GM19025 (cell line): ENCODE data around the gene SLC4A7.
"Not testable (repeated sequence)": the region's sequence is repeated elsewhere in the genome, so short reads cannot be mapped to it uniquely, and the experiment has no call there.

Source experiments
- ATAC-seq: cut with Tn5 transposase; IDR thresholded peaks from one replicate; pipeline ENCODE4 v1.9.1; 2021; ENCODE audit warnings: mild to moderate bottlenecking, low read depth, moderate library complexity; ENCODE audit not compliant: unreplicated experiment

SLC4A7 gene

DNA sequence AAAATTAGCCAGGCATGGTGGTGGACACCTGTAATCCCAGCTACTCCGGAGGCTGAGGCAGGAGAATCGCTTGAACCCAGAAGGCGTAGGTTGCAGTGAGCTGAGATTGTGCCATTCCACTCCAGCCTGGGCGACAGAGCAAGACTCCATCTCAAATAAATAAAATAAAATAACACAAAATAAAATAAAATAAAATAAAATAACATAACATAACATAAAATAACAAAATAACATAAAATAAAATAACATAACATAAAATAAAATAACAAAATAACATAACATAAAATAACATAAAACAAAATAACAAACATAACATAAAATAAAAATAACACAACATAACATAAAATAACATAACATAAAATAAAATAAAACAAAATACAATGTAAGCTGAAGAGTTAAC is 45.8 kb downstream of the SLC4A7 start:
- not testable (repeated sequence) for ATAC-seq

DNA sequence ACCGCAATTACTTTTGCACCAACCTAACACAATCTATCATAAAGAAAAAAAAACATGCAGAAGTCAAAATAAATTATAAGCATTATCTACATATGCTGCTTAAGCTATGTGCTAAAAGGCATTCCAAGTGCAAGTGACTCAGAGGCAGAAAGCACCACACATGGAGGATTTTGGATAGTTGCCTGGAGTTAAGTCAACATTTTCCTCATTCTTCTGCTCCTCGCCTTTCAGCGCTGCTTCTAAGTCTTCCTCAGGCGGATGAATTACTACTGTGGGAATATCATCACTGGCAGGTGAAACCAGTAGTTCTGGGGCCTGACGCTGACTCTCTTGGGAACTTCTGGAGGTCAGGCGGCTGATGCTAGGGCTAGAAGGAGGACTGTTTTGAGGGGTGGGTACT is 53.1 kb downstream of the SLC4A7 start:
- no peak for ATAC-seq

GRCh38 chr3:27429909-27430308 is 54.3 kb downstream of the SLC4A7 start:
- ATAC-seq, result no peak

DNA sequence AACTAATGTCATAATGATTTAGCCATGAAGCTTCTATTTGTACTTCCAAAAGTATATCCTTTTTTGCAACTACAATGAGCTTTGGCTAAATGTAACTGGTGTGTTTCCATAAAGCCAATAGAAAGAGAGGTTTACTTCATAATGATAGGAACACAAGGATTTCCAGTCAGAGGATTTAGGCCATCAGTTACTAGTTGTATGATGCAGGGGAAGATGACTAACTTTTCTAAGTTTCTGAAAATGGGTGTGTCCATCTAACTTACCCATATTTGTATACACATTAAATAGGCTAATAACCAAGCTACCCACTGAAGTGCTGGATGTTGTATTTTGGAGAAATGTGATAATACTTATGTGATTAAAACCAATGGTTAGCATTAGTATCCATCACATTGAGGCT is 55.7 kb downstream of the SLC4A7 start:
- no peak for ATAC-seq

DNA sequence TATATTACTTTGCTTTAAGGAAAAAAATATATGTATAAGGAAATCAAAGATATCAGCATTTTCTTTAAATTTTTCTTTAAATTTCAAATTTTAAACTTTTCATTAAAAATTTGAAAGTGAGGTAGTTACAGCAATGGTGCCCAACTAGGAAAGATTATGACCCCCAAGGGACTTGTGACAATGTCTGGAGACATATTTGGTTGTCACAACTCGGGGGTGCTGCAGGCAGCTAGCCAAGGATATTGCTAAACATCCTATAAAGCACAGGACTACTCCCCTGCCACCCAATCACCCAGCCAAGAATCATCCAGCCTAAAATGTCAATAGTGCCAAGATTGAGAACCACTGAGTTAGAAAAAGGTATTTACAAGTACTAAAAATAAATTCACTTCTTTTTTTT is 57.3 kb downstream of the SLC4A7 start:
- no peak for ATAC-seq

GRCh38 chr3:27425896-27426565 is 58.2 kb downstream of the SLC4A7 start:
- no peak for ATAC-seq

DNA sequence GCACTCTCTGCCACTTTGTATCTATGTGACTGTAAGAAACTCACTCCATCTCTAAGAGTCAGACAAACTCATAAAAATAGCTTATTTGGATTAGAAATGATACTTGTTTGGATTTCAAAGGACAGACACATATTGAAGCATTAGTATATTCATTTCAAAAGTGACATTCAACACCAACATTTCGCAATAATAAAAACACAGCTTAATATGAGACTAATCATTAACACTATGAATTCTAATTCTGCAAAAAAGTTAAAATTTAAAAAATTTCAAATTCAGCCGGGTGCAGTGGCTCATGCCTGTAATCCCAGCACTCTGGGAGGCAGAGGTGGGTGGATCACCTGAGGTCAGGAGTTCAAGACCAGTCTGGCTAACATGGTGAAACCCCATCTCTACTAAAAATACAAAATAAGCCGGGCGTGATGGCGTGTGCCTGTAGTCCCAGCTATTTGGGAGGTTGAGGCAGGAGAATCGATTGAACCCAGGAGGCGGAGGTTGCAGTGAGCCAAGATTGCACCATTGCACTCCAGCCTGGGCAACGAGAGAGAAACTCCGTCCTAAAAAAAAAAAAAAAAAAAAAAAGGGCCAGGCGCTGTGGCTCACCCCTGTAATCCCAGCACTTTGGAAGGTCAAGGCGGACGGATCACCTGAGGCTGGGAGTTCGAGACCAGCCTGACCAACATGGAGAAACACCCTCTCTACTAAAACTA is 59.2 kb downstream of the SLC4A7 start:
- ATAC-seq, result not testable (repeated sequence)

- ATAC-seq, result no peak
Observed at GRCh38 chr3:27423463-27423862, 60.7 kb downstream of the SLC4A7 start.

- no peak for ATAC-seq
Observed at GRCh38 chr3:27422617-27423016, 61.6 kb downstream of the SLC4A7 start.

DNA sequence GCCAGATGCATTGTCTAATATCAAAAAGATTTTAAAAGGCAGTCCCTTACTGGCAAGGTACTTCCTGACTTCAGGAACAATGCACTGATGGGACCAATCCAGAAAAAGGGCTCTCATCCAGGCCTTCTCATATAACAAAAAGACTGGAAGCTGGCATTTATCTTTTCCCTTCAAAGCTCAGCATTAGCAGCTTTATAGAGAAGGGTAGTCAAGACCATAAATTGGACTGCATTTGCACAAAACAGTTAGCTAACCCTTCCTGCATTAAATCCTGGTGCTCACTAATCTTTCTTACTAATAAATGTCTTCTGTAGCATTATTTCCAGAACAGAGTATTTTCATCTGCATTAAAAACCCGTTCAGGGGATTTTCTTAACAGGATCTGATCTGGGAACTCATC is 69.0 kb downstream of the SLC4A7 start:
- no peak for ATAC-seq

DNA sequence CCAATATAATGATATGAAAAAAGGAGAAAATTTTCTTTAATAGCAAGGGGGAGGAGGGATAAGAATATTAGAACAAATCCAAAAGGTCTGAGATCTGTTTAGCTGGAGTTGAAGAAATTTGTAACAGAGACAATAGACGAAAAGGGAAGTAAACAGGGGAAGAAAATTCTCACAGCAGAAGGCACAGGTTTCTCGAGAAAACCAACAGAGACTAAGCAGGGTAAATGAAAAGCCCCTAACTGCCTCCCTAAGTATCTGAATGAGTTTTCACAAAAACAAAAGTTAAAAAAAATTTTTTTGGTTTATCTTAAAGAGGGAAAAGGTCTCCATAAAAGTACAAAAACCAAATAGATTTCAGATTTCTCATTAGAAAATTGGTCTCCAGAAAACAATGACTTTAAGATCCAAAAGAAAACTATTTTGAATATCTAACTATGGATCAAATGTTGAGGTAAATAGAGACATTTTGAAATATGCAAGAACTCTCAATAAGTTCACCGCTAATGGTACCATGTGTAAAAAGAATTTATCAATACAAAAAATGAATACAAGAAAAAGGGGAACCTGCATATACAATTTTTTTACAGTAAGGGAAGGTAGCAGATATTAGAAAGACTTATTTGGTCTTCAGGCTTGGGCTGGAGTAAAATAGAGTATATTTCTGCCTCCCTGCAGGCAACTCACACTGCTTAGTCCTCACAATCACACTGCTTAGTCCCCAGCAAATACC is 91.1 kb downstream of the SLC4A7 start:
- ATAC-seq, result peak; percentile 72

DNA sequence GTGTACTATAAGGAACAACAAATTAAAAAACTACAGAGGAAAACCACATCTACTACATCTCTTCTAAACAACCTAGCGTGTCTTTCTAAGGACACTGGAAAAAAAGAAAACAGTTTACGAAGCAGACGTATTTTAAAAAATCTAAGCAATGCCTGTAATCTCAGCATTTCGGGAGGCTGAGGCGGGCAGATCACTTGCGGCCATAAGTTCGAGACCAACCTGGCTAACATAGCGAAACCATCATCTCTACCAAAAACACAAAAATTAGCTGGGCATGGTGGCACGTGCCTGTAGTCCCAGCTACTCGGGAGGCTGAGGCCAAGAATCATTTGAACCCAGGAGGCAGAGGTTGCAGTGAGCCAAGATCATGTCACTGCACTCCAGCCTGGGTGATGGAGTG is 91.8 kb downstream of the SLC4A7 start:
- ATAC-seq, result not testable (repeated sequence)

DNA sequence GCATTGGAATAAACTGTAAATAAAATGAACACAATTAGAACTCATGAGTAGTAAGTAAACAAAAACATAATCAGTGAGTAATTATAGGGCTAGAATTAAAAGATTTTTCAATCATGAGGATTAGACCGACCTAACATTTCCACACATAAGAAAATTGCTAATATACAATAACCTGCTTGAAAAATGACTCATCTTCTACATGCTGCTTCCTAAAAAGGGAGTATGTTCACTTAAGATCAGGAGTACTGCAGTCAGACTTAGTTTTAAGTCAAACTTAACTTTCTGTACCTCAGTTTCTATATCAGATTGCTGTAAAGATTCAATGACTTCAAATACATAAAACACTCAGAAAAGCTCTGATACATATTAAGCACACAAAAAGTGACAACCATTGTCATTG is 92.4 kb downstream of the SLC4A7 start:
- no peak for ATAC-seq

GRCh38 chr3:27387625-27388024 is 96.6 kb downstream of the SLC4A7 start:
- no peak for ATAC-seq

DNA sequence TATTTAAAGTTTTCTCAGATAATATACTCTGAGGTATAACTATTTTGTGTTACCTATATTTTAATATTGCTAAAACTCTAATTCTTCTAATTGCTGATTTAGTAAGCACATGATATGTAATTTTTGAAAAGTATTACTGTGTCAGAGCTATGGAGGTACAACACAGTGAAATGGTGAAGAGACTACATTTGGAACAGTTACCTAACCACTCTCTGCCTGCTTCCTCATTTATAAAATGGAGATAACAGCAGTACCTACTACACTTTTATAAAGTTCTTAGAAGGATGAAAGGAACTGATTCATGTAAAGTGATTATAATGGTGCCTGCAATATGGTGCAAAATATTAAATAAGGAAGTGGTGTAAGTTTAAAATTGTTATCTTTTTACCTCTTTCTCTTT is 98.7 kb downstream of the SLC4A7 start:
- no peak for ATAC-seq

- no peak for ATAC-seq
Observed at GRCh38 chr3:27384191-27384590, 100.0 kb downstream of the SLC4A7 start.

- ATAC-seq, result no peak
Observed at GRCh38 chr3:27380433-27381357, 103.5 kb downstream of the SLC4A7 start.

DNA sequence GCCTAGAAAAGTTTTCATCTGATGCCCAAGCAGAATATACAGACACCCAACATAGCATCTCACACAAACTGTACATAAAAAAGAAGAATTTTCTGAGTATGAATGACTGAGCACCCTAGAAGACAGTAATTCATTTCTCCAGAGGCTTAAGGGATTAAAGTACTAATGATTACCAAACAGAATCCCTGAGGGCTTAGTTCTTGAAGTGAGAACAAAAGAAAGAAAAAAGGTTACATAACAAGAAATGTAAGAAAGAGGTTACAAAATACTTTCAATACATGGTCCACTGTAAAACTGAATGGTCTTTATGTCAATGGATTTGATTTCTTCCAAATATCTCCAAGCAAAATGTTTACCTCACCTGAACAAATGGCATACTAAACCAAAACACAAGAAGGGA is 105.9 kb downstream of the SLC4A7 start:
- no peak for ATAC-seq

- ATAC-seq, result no peak
Observed at GRCh38 chr3:27376109-27376772, 107.9 kb downstream of the SLC4A7 start.
